BE2C (cell line): ENCODE results near the gene SEC24A. TPM values are rescaled to one million over a fixed set of nuclear protein-coding genes. Genes with fewer than 3 reads are reported as not detected.
"Not testable (repeated sequence)": the region's sequence is repeated elsewhere in the genome, so short reads cannot be mapped to it uniquely, and the experiment has no call there.

Experiments
- DNase-seq: peaks from one replicate; pipeline ENCODE4 v3.0.0-alpha.2; 2020
- H3K27me3 ChIP-seq: fragments of 250-450 bp; sonication (Bioruptor Pico); 2 replicates; pipeline ENCODE4 v1.5.1; 2020; ENCODE audit warnings: mild to moderate bottlenecking
- H3K36me3 ChIP-seq: fragments of 250-450 bp; sonication (Bioruptor Pico); 2 replicates; pipeline ENCODE4 v1.5.1; 2020; ENCODE audit warnings: mild to moderate bottlenecking
- H3K4me1 ChIP-seq: fragments of 250-450 bp; sonication (Bioruptor Pico); 2 replicates; pipeline ENCODE4 v1.5.1; 2020
- H3K4me3 ChIP-seq: 2 replicates; pipeline ENCODE4 v1.5.1; 2011; ENCODE audit warnings: low read depth, low read length
- H3K9me3 ChIP-seq: fragments of 250-450 bp; sonication (Bioruptor Pico); 2 replicates; pipeline ENCODE4 v1.5.1; 2020
- CTCF ChIP-seq: IDR thresholded peaks from 2 replicates; pipeline ENCODE4 v1.5.1; 2012; ENCODE audit warnings: mild to moderate bottlenecking, low read depth, low read length
- polyA plus RNA-seq: library from polyadenylated mRNA; unstranded; fragments of >200 nt; gene quantifications from one replicate; pipeline ENCODE4 v1.2.1, GENCODE V29; 2012; ENCODE audit warnings: low read depth, missing spikeins; ENCODE audit not compliant: insufficient read length, insufficient read depth

The SEC24A gene
- 5.7 TPM for polyA plus RNA-seq

GRCh38 chr5:134648425-134649162, at the start of gene SEC24A:
Gene SEC24A (plus strand): TSS chr5:134648785. CDS start chr5:134649077, 292 bp downstream.
- H3K4me1 ChIP-seq = no peaks in the 10 kb centered on the region

GRCh38 chr5:134599820-134600219, 48.8 kb upstream of the SEC24A start:
- DNase-seq, H3K36me3 ChIP-seq, H3K4me1 ChIP-seq, H3K4me3 ChIP-seq, H3K27me3 ChIP-seq, H3K9me3 ChIP-seq: not testable (repeated sequence)

More at GRCh38 chr5:134648425-134649162, at the start of gene SEC24A:
- Histone ChIP-seq H3K4me3 (peak within 1 kb of the TSS; percentile 100), H3K27me3 (no peaks in the 10 kb centered on the region), H3K9me3 (no peaks in the 10 kb centered on the region), H3K36me3 (no peaks in the 10 kb centered on the region; the same call in 1 of the 2 replicates)
- DNase-seq = peak; percentile 95
- TF ChIP-seq CTCF = no peak

- no peaks in the 10 kb centered on the region for H3K9me3 ChIP-seq
- no peak for TF ChIP-seq CTCF
- DNase-seq = no peak
- H3K27me3 ChIP-seq = no peaks in the 10 kb centered on the region
- no peaks in the 10 kb centered on the region for H3K4me1 ChIP-seq
- no peak overlapping the region for H3K4me3 ChIP-seq
- H3K36me3 ChIP-seq = peaks cover 2% of the 10 kb centered on the region; the same call in 1 of the 2 replicates
Measured at GRCh38 chr5:134600600-134600999, 48.0 kb upstream of the SEC24A start.

GRCh38 chr5:134603059-134603458, 45.5 kb upstream of the SEC24A start:
- TF ChIP-seq CTCF = no peak
- Histone ChIP-seq H3K9me3 (no peaks in the 10 kb centered on the region), H3K27me3 (no peaks in the 10 kb centered on the region), H3K4me1 (no peaks in the 10 kb centered on the region), H3K4me3 (no peak overlapping the region), H3K36me3 (peaks cover 22% of the 10 kb centered on the region)
- DNase-seq = no peak

- no peak for DNase-seq
- Histone ChIP-seq H3K4me3 (no peak overlapping the region), H3K4me1 (no peaks in the 10 kb centered on the region), H3K36me3 (peaks cover 35% of the 10 kb centered on the region), H3K27me3 (no peaks in the 10 kb centered on the region), H3K9me3 (no peaks in the 10 kb centered on the region)
- TF ChIP-seq CTCF = no peak
Measured at GRCh38 chr5:134604908-134605307, 43.7 kb upstream of the SEC24A start.

- H3K4me1 ChIP-seq = no peaks in the 10 kb centered on the region
- no peak for DNase-seq
- peaks cover 45% of the 10 kb centered on the region for H3K36me3 ChIP-seq
- H3K4me3 ChIP-seq = no peak overlapping the region
- TF ChIP-seq CTCF = no peak
- H3K9me3 ChIP-seq = no peaks in the 10 kb centered on the region
- no peaks in the 10 kb centered on the region for H3K27me3 ChIP-seq
Measured at GRCh38 chr5:134606726-134607125, 41.9 kb upstream of the SEC24A start.
